Muscle of leg (tissue), 11 donors: Measurements from ENCODE around the gene NUDT22. TPM values are rescaled to one million over a fixed set of nuclear protein-coding genes. Genes with fewer than 3 reads are reported as not detected.

ENCODE experiments used
- DNase-seq: peaks from one replicate; pipeline ENCODE4 v3.0.0; 2013
- H3K27ac ChIP-seq: one replicate; pipeline ENCODE4 v1.5.1; 2013; ENCODE audit warnings: mild to moderate bottlenecking, low read length, control low read depth
- H3K27me3 ChIP-seq: one replicate; pipeline ENCODE4 v1.6.1; 2013; ENCODE audit warnings: low read length; ENCODE audit not compliant: control insufficient read depth, insufficient read depth
- H3K36me3 ChIP-seq: one replicate; pipeline ENCODE4 v1.6.1; 2013; ENCODE audit warnings: low read length; ENCODE audit not compliant: control insufficient read depth, insufficient read depth
- H3K4me1 ChIP-seq: one replicate; pipeline ENCODE4 v1.6.1; 2013; ENCODE audit warnings: low read length; ENCODE audit not compliant: control insufficient read depth, insufficient read depth
- H3K4me3 ChIP-seq: one replicate; pipeline ENCODE4 v1.5.1; 2013; ENCODE audit warnings: low read length, control low read depth
- H3K9me3 ChIP-seq: replicated peaks from 2 replicates; pipeline ENCODE4 v1.6.1; 2013; ENCODE audit warnings: low read depth, low read length; ENCODE audit not compliant: control insufficient read depth
- WGBS: methylation state at CpG from one replicate; pipeline ENCODE4 v1.1.5; 2013; ENCODE audit warnings: missing lambda C conversion rate; ENCODE audit not compliant: insufficient coverage; 5-methylcytosine and 5-hydroxymethylcytosine counted together
- polyA plus RNA-seq, 8 donors: library from polyadenylated mRNA; unstranded; fragments of 120-200 nt; gene quantifications; one replicate each; pipeline versions ENCODE4 v1.2.1 to v1.2.3, GENCODE V29; 2013; ENCODE audit warnings: inconsistent platforms in 1 of 8, low replicate concordance in 1 of 8; ENCODE audit not compliant: insufficient read length in 8 of 8, insufficient read depth in 1 of 8
- total RNA-seq: library from RNA; stranded (reverse); fragments of 120-200 nt; gene quantifications from one replicate; pipeline ENCODE4 v1.2.4, GENCODE V29; 2013

NUDT22 gene
- total and polyA plus RNA-seq, 9 donors = 16.2 to 27.6 (median 21.7) TPM

GRCh38 chr11:64185693-64186491 lies 40.2 kb upstream of the NUDT22 start, which contains the start of gene STIP1:
STIP1 (plus strand) TSS chr11:64186171; CDS start chr11:64186262, 91 bp downstream.
- Histone ChIP-seq H3K4me3 (peak within 1 kb of the TSS; percentile 52), H3K27ac (peak within 1 kb of the TSS; percentile 97), H3K4me1 (peaks cover 34% of the 10 kb centered on the region), H3K9me3 (no peaks in the 10 kb centered on the region), H3K36me3 (peaks cover 11% of the 10 kb centered on the region), H3K27me3 (no peaks in the 10 kb centered on the region)
- DNase-seq = peak; percentile 100
- under 1% methylated on average over 67 of the region's 74 CpGs for WGBS

GRCh38 chr11:64186492-64187165 lies 39.4 kb upstream of the NUDT22 start:
- peak overlapping the region; percentile 83 for H3K27ac ChIP-seq
- H3K4me3 ChIP-seq = no peak overlapping the region
- no peaks in the 10 kb centered on the region for H3K9me3 ChIP-seq
- DNase-seq = peak; percentile 53
- peaks cover 27% of the 10 kb centered on the region for H3K4me1 ChIP-seq
- H3K27me3 ChIP-seq = no peaks in the 10 kb centered on the region
- under 1% methylated on average over 43 of the region's 48 CpGs for WGBS
- H3K36me3 ChIP-seq = peaks cover 11% of the 10 kb centered on the region

- Histone ChIP-seq H3K4me3 (no peak overlapping the region), H3K36me3 (peaks cover 48% of the 10 kb centered on the region), H3K9me3 (no peaks in the 10 kb centered on the region), H3K27ac (no peak overlapping the region), H3K4me1 (peaks cover 2% of the 10 kb centered on the region), H3K27me3 (no peaks in the 10 kb centered on the region)
- WGBS = 93% methylated on average over 3 of the region's 5 CpGs
- DNase-seq = no peak
Measured at GRCh38 chr11:64192434-64192833, 33.6 kb upstream of the NUDT22 start.

- Histone ChIP-seq H3K4me1 (no peaks in the 10 kb centered on the region), H3K36me3 (peaks cover 66% of the 10 kb centered on the region), H3K9me3 (no peaks in the 10 kb centered on the region), H3K27ac (no peak overlapping the region), H3K27me3 (no peaks in the 10 kb centered on the region), H3K4me3 (no peak overlapping the region)
- DNase-seq = no peak
- WGBS = 75% methylated on average over 5 of the region's 9 CpGs
Measured at GRCh38 chr11:64196626-64197025, 29.4 kb upstream of the NUDT22 start.

- Histone ChIP-seq H3K9me3 (no peaks in the 10 kb centered on the region), H3K27ac (no peak overlapping the region), H3K4me3 (no peak overlapping the region), H3K36me3 (peaks cover 70% of the 10 kb centered on the region), H3K4me1 (no peaks in the 10 kb centered on the region), H3K27me3 (no peaks in the 10 kb centered on the region)
- no peak for DNase-seq
- WGBS = 100% methylated on average over 1 of the region's 2 CpGs
Measured at GRCh38 chr11:64198511-64198910, 27.6 kb upstream of the NUDT22 start.

GRCh38 chr11:64201543-64201942 lies 24.5 kb upstream of the NUDT22 start:
- DNase-seq = no peak
- no peak overlapping the region for H3K27ac ChIP-seq
- peaks cover 69% of the 10 kb centered on the region for H3K36me3 ChIP-seq
- WGBS = 60% methylated on average over 1 of the region's 3 CpGs
- H3K27me3 ChIP-seq = no peaks in the 10 kb centered on the region
- peaks cover 23% of the 10 kb centered on the region for H3K4me1 ChIP-seq
- no peaks in the 10 kb centered on the region for H3K9me3 ChIP-seq
- H3K4me3 ChIP-seq = no peak overlapping the region

GRCh38 chr11:64202992-64203391 lies 23.1 kb upstream of the NUDT22 start:
- H3K4me3 ChIP-seq = no peak overlapping the region
- peaks cover 69% of the 10 kb centered on the region for H3K36me3 ChIP-seq
- peaks cover 38% of the 10 kb centered on the region for H3K4me1 ChIP-seq
- H3K9me3 ChIP-seq = no peaks in the 10 kb centered on the region
- DNase-seq = no peak
- H3K27ac ChIP-seq = no peak overlapping the region
- WGBS = 88% methylated on average over 9 of the region's 9 CpGs
- no peaks in the 10 kb centered on the region for H3K27me3 ChIP-seq

GRCh38 chr11:64203421-64204079 lies 22.5 kb upstream of the NUDT22 start:
- no peak overlapping the region for H3K4me3 ChIP-seq
- DNase-seq = no peak
- H3K27me3 ChIP-seq = no peaks in the 10 kb centered on the region
- H3K36me3 ChIP-seq = peaks cover 64% of the 10 kb centered on the region
- H3K27ac ChIP-seq = no peak overlapping the region
- H3K4me1 ChIP-seq = peaks cover 43% of the 10 kb centered on the region
- 90% methylated on average over 19 of the region's 27 CpGs for WGBS
- no peaks in the 10 kb centered on the region for H3K9me3 ChIP-seq

GRCh38 chr11:64204080-64204440 lies 22.0 kb upstream of the NUDT22 start:
- peak overlapping the region; percentile 38 for H3K27ac ChIP-seq
- no peaks in the 10 kb centered on the region for H3K9me3 ChIP-seq
- no peak for DNase-seq
- H3K36me3 ChIP-seq = peaks cover 61% of the 10 kb centered on the region
- H3K4me1 ChIP-seq = peaks cover 48% of the 10 kb centered on the region
- no CpG with 5 or more reads among the region's 16 CpGs for WGBS
- no peaks in the 10 kb centered on the region for H3K27me3 ChIP-seq
- no peak overlapping the region for H3K4me3 ChIP-seq

GRCh38 chr11:64204464-64204989 lies 21.5 kb upstream of the NUDT22 start:
- peaks cover 53% of the 10 kb centered on the region for H3K4me1 ChIP-seq
- no peak overlapping the region for H3K4me3 ChIP-seq
- 28% methylated on average over 2 of the region's 7 CpGs for WGBS
- no peaks in the 10 kb centered on the region for H3K27me3 ChIP-seq
- peaks cover 61% of the 10 kb centered on the region for H3K36me3 ChIP-seq
- peak overlapping the region; percentile 40 for H3K27ac ChIP-seq
- H3K9me3 ChIP-seq = no peaks in the 10 kb centered on the region
- DNase-seq = peak; percentile 93
